ENCODE data around the gene ZFP36L2.

The ZFP36L2 gene

GRCh38 chr2:43258547-43259156 is 32.2 kb upstream of the ZFP36L2 start:
- no peak overlapping the region for H3K27ac ChIP-seq (ENCODE audit: low read depth, low read length)
- no peak overlapping the region for H4K5ac ChIP-seq (ENCODE audit: low read length)
- no peaks in the 10 kb centered on the region for H3K27me3 ChIP-seq (ENCODE audit: insufficient read depth, low read length, poor library complexity)
- no peak overlapping the region for H4K8ac ChIP-seq (ENCODE audit: low read depth, low read length)
- H3K4ac ChIP-seq (ENCODE audit: low read depth, low read length), result no peak overlapping the region
- no peaks in the 10 kb centered on the region for H3K79me2 ChIP-seq (ENCODE audit: control insufficient read depth, insufficient read depth, low read length)
- no peak overlapping the region for H2BK15ac ChIP-seq (replicated peaks; ENCODE audit: low read depth)
- no peaks in the 10 kb centered on the region for H3K79me1 ChIP-seq (ENCODE audit: low read length)
- H3K4me1 ChIP-seq (ENCODE audit: control insufficient read depth, low read depth, low read length), result no peaks in the 10 kb centered on the region
- H2BK5ac ChIP-seq (ENCODE audit: low read length), result no peak overlapping the region
- WGBS (ENCODE audit: extremely low coverage, insufficient coverage, low lambda C conversion rate), result no CpG with 5 or more reads among the region's 2 CpGs
- H2BK120ac ChIP-seq (ENCODE audit: low read depth, low read length), result no peak overlapping the region
- H3K23ac ChIP-seq (ENCODE audit: low read length), result no peak overlapping the region
- no peak overlapping the region for H3K56ac ChIP-seq (ENCODE audit: low read length)
- no peak overlapping the region for H3K9ac ChIP-seq (ENCODE audit: low read length)
- no peak overlapping the region for H2AK5ac ChIP-seq (ENCODE audit: low read length)
- H3K36me3 ChIP-seq (ENCODE audit: control insufficient read depth, insufficient read depth, low read length), result no peaks in the 10 kb centered on the region
- no peak overlapping the region for H3K4me2 ChIP-seq (ENCODE audit: low read length)
- H3K4me3 ChIP-seq (ENCODE audit: low read length), result no peak overlapping the region
- DNase-seq, result no peak
- H3K18ac ChIP-seq (ENCODE audit: low read length), result no peak overlapping the region

DNA sequence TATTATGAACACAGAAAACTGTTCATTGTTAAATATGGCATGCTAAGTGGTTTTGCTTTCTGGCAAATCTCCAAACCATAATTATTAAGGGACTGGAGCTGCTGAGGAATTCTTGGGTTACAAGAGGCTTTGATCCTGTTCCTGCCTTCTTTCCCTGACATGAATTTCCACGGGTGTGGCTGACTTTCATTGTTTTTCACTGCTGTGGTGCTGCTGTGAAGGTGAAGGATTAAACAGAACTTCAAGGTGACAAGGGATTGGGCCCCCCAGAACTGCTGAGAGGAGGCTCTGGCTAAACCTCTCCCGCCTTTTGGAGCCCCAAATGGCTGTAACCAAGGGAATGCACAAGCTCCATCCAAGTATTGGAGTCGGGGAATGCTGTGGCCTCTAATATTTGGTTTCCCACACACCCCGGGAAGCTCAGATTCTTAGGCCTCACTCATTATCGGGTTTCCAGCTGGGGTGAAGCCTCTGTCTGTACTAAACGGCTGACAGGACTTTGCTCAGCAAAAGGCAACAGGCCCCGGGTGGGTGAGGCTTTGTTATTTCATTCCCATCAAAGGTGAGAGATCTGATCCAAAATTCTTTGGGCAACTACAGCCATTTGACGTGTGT is 29.0 kb upstream of the ZFP36L2 start:
- WGBS (ENCODE audit: extremely low coverage, insufficient coverage, low lambda C conversion rate), result no CpG with 5 or more reads among the region's 8 CpGs
- no peak overlapping the region for H3K23ac ChIP-seq (ENCODE audit: low read length)
- no peak overlapping the region for H3K4ac ChIP-seq (ENCODE audit: low read depth, low read length)
- H3K56ac ChIP-seq (ENCODE audit: low read length), result no peak overlapping the region
- H3K4me1 ChIP-seq (ENCODE audit: control insufficient read depth, low read depth, low read length), result no peaks in the 10 kb centered on the region
- DNase-seq, result no peak
- H3K27ac ChIP-seq (ENCODE audit: low read depth, low read length), result no peak overlapping the region
- H4K8ac ChIP-seq (ENCODE audit: low read depth, low read length), result no peak overlapping the region
- H2BK120ac ChIP-seq (ENCODE audit: low read depth, low read length), result no peak overlapping the region
- H3K4me3 ChIP-seq (ENCODE audit: low read length), result no peak overlapping the region
- H2BK15ac ChIP-seq (replicated peaks; ENCODE audit: low read depth), result no peak overlapping the region
- no peaks in the 10 kb centered on the region for H3K79me1 ChIP-seq (ENCODE audit: low read length)
- H3K36me3 ChIP-seq (ENCODE audit: control insufficient read depth, insufficient read depth, low read length), result no peaks in the 10 kb centered on the region
- no peak overlapping the region for H3K4me2 ChIP-seq (ENCODE audit: low read length)
- no peak overlapping the region for H2AK5ac ChIP-seq (ENCODE audit: low read length)
- no peaks in the 10 kb centered on the region for H3K79me2 ChIP-seq (ENCODE audit: control insufficient read depth, insufficient read depth, low read length)
- H4K5ac ChIP-seq (ENCODE audit: low read length), result no peak overlapping the region
- H3K27me3 ChIP-seq (ENCODE audit: insufficient read depth, low read length, poor library complexity), result no peaks in the 10 kb centered on the region
- no peak overlapping the region for H3K18ac ChIP-seq (ENCODE audit: low read length)
- H3K9ac ChIP-seq (ENCODE audit: low read length), result no peak overlapping the region
- no peak overlapping the region for H2BK5ac ChIP-seq (ENCODE audit: low read length)

DNA sequence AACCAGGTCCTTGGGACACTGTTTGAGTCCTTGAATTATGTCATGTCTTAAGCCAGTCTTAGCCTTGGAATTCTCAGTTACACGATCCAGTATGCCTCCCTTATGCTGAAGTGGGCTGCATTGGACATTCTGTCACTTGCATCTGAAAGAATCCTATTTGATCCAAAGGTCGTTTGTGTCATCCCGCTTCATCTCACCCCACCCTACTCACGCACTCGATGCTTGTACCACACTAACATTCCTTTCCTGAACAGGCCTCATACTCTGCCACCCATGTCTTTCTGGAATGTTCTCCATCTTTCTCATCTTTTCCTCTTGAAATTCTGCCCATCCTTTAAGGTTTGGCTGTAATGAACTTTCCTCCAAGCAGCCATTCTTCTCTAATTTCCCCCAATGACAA is 27.9 kb upstream of the ZFP36L2 start:
- Histone ChIP-seq H3K27me3 (ENCODE audit: insufficient read depth, low read length, poor library complexity) (no peaks in the 10 kb centered on the region), H3K27ac (ENCODE audit: low read depth, low read length) (no peak overlapping the region)
- no CpG with 5 or more reads among the region's 5 CpGs for WGBS (ENCODE audit: extremely low coverage, insufficient coverage, low lambda C conversion rate)

DNA sequence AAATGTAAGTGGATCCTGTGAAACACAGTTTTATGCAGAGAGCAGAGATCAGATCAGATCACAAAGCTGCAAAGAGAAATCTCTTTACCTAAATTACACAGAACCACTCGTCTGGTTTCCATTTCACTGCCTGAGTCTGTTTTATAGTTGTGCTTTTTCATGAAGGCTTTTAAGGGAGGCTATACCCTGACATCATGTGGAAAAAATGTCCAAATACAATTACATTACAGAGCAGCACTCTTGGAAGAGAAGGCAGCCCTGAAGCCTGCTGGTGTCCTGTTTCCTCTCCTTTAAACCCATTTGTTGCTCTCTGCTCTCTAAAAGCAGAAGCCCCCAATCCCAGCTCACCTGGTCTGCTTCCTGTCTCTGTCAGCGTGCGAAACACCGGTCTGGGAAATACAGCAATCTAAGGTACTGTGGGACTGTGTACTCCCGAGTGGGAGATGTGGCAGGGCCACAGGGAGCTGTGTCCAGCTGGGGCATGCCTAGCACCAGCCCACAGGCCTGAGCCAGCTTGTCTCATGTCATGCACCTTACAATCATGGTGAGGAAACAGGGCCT is 24.8 kb upstream of the ZFP36L2 start:
- Histone ChIP-seq H3K9ac (ENCODE audit: low read length) (no peak overlapping the region), H3K18ac (ENCODE audit: low read length) (no peak overlapping the region), H4K5ac (ENCODE audit: low read length) (no peak overlapping the region), H4K8ac (ENCODE audit: low read depth, low read length) (no peak overlapping the region), H3K27me3 (ENCODE audit: insufficient read depth, low read length, poor library complexity) (no peaks in the 10 kb centered on the region), H2BK15ac (replicated peaks; ENCODE audit: low read depth) (no peak overlapping the region), H3K23ac (ENCODE audit: low read length) (no peak overlapping the region), H3K27ac (ENCODE audit: low read depth, low read length) (no peak overlapping the region), H2AK5ac (ENCODE audit: low read length) (no peak overlapping the region), H3K4me2 (ENCODE audit: low read length) (no peak overlapping the region), H3K56ac (ENCODE audit: low read length) (no peak overlapping the region), H2BK120ac (ENCODE audit: low read depth, low read length) (no peak overlapping the region), H3K79me2 (ENCODE audit: control insufficient read depth, insufficient read depth, low read length) (no peaks in the 10 kb centered on the region), H3K4me1 (ENCODE audit: control insufficient read depth, low read depth, low read length) (peaks cover 3% of the 10 kb centered on the region), H3K79me1 (ENCODE audit: low read length) (no peaks in the 10 kb centered on the region), H3K4me3 (ENCODE audit: low read length) (no peak overlapping the region), H2BK5ac (ENCODE audit: low read length) (no peak overlapping the region), H3K36me3 (ENCODE audit: control insufficient read depth, insufficient read depth, low read length) (no peaks in the 10 kb centered on the region), H3K4ac (ENCODE audit: low read depth, low read length) (no peak overlapping the region)
- DNase-seq, result peak; percentile 45
- WGBS (ENCODE audit: extremely low coverage, insufficient coverage, low lambda C conversion rate), result no CpG with 5 or more reads among the region's 5 CpGs

More for the DNA sequence above, 27.9 kb upstream of the ZFP36L2 start:
- H3K18ac ChIP-seq (ENCODE audit: low read length), result no peak overlapping the region
- no peaks in the 10 kb centered on the region for H3K79me1 ChIP-seq (ENCODE audit: low read length)
- H4K5ac ChIP-seq (ENCODE audit: low read length), result no peak overlapping the region
- H3K4me1 ChIP-seq (ENCODE audit: control insufficient read depth, low read depth, low read length), result no peaks in the 10 kb centered on the region
- H2BK15ac ChIP-seq (replicated peaks; ENCODE audit: low read depth), result no peak overlapping the region
- H3K4ac ChIP-seq (ENCODE audit: low read depth, low read length), result no peak overlapping the region
- H4K8ac ChIP-seq (ENCODE audit: low read depth, low read length), result no peak overlapping the region
- H2AK5ac ChIP-seq (ENCODE audit: low read length), result no peak overlapping the region
- no peak overlapping the region for H3K23ac ChIP-seq (ENCODE audit: low read length)
- H3K79me2 ChIP-seq (ENCODE audit: control insufficient read depth, insufficient read depth, low read length), result no peaks in the 10 kb centered on the region
- H2BK5ac ChIP-seq (ENCODE audit: low read length), result no peak overlapping the region
- no peak overlapping the region for H3K4me3 ChIP-seq (ENCODE audit: low read length)
- H3K56ac ChIP-seq (ENCODE audit: low read length), result no peak overlapping the region
- DNase-seq, result no peak
- no peak overlapping the region for H3K4me2 ChIP-seq (ENCODE audit: low read length)
- no peak overlapping the region for H3K9ac ChIP-seq (ENCODE audit: low read length)
- H2BK120ac ChIP-seq (ENCODE audit: low read depth, low read length), result no peak overlapping the region
- H3K36me3 ChIP-seq (ENCODE audit: control insufficient read depth, insufficient read depth, low read length), result no peaks in the 10 kb centered on the region

DNA sequence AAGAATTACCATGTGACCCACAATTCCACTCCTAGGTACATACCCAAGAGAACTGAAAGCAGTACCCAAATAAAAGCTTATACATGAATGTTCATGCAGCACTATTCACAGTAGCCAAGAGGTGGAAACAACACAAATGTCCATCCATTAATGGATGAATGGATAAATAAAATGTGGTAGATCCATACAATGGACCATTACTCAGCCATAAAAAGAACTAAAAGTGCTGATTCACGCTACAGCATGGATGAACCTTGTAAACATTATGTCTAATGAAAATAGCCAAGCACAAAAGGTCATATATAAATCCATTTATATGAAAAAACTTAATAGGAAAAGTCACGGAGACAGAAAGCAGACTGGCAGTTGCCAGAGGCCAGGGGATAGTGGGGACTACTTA is 23.6 kb upstream of the ZFP36L2 start:
- no peak overlapping the region for H3K4me2 ChIP-seq (ENCODE audit: low read length)
- no peak overlapping the region for H4K5ac ChIP-seq (ENCODE audit: low read length)
- H3K36me3 ChIP-seq (ENCODE audit: control insufficient read depth, insufficient read depth, low read length), result no peaks in the 10 kb centered on the region
- H2BK15ac ChIP-seq (replicated peaks; ENCODE audit: low read depth), result no peak overlapping the region
- no peak overlapping the region for H3K4me3 ChIP-seq (ENCODE audit: low read length)
- no peak overlapping the region for H2BK120ac ChIP-seq (ENCODE audit: low read depth, low read length)
- DNase-seq, result no peak
- H3K27me3 ChIP-seq (ENCODE audit: insufficient read depth, low read length, poor library complexity), result no peaks in the 10 kb centered on the region
- no CpG with 5 or more reads among the region's 2 CpGs for WGBS (ENCODE audit: extremely low coverage, insufficient coverage, low lambda C conversion rate)
- H2AK5ac ChIP-seq (ENCODE audit: low read length), result no peak overlapping the region
- no peak overlapping the region for H3K9ac ChIP-seq (ENCODE audit: low read length)
- no peak overlapping the region for H3K56ac ChIP-seq (ENCODE audit: low read length)
- H4K8ac ChIP-seq (ENCODE audit: low read depth, low read length), result no peak overlapping the region
- H3K27ac ChIP-seq (ENCODE audit: low read depth, low read length), result no peak overlapping the region
- no peaks in the 10 kb centered on the region for H3K79me1 ChIP-seq (ENCODE audit: low read length)
- no peak overlapping the region for H2BK5ac ChIP-seq (ENCODE audit: low read length)
- H3K23ac ChIP-seq (ENCODE audit: low read length), result no peak overlapping the region
- peaks cover 3% of the 10 kb centered on the region for H3K4me1 ChIP-seq (ENCODE audit: control insufficient read depth, low read depth, low read length)
- H3K4ac ChIP-seq (ENCODE audit: low read depth, low read length), result no peak overlapping the region
- H3K18ac ChIP-seq (ENCODE audit: low read length), result no peak overlapping the region
- H3K79me2 ChIP-seq (ENCODE audit: control insufficient read depth, insufficient read depth, low read length), result no peaks in the 10 kb centered on the region

Data from mesendoderm (in vitro differentiated cells).